Measurements from ENCODE around the gene CECR2. TPM values are rescaled to one million over a fixed set of nuclear protein-coding genes. Genes with fewer than 3 reads are reported as not detected.
"Not testable (repeated sequence)": the region's sequence is repeated elsewhere in the genome, so short reads cannot be mapped to it uniquely, and the experiment has no call there.

The CECR2 gene
- total and polyA plus RNA-seq, 2 experiments from 2014 or later, result 4.6 to 32.3 TPM

- peaks cover 12% of the 10 kb centered on the region for H3K4me1 ChIP-seq (ENCODE audit: low read depth)
- no peak for TF ChIP-seq CTCF (IDR thresholded peaks at IDR 0.05; ENCODE audit: low read depth, low read length)
- peaks cover 8% of the 10 kb centered on the region for H3K36me3 ChIP-seq
- no peak overlapping the region for H3K4me3 ChIP-seq
- H3K27me3 ChIP-seq, result no peaks in the 10 kb centered on the region
- peak in 1 of 2 donors; percentile 3 for DNase-seq (ENCODE audit: low read depth in 1 of 2, low spot score in 1 of 2)
- peak overlapping the region; percentile 78 for H3K27ac ChIP-seq
- no peaks in the 10 kb centered on the region for H3K9me3 ChIP-seq (ENCODE audit: low read depth)
Observed at GRCh38 chr22:17514084-17514483, 144.8 kb downstream of the CECR2 start.

GRCh38 chr22:17518406-17518805, 149.1 kb downstream of the CECR2 start:
- peak overlapping the region; percentile 48 for H3K27ac ChIP-seq
- H3K36me3 ChIP-seq, result no peaks in the 10 kb centered on the region
- H3K27me3 ChIP-seq, result no peaks in the 10 kb centered on the region
- no peak for DNase-seq (ENCODE audit: low read depth in 1 of 2, low spot score in 1 of 2)
- H3K4me3 ChIP-seq, result no peak overlapping the region
- H3K9me3 ChIP-seq (ENCODE audit: low read depth), result no peaks in the 10 kb centered on the region
- TF ChIP-seq CTCF (IDR thresholded peaks at IDR 0.05; ENCODE audit: low read depth, low read length), result no peak
- peaks cover 10% of the 10 kb centered on the region for H3K4me1 ChIP-seq (ENCODE audit: low read depth)

GRCh38 chr22:17521971-17522370, 152.7 kb downstream of the CECR2 start:
- H3K36me3 ChIP-seq, result peaks cover 11% of the 10 kb centered on the region
- peak in 1 of 2 donors; percentile 6 for DNase-seq (ENCODE audit: low read depth in 1 of 2, low spot score in 1 of 2)
- not testable (repeated sequence) for H3K4me3 ChIP-seq; H3K9me3 ChIP-seq (ENCODE audit: low read depth); H3K4me1 ChIP-seq (ENCODE audit: low read depth); H3K27me3 ChIP-seq
- H3K27ac ChIP-seq, result peak overlapping the region; percentile 16

- Histone ChIP-seq H3K9me3 (ENCODE audit: low read depth) (no peaks in the 10 kb centered on the region), H3K4me3 (no peak overlapping the region), H3K27me3 (no peaks in the 10 kb centered on the region), H3K27ac (no peak overlapping the region), H3K36me3 (peaks cover 13% of the 10 kb centered on the region), H3K4me1 (ENCODE audit: low read depth) (no peaks in the 10 kb centered on the region)
- peak in 1 of 2 donors; percentile 6 for DNase-seq (ENCODE audit: low read depth in 1 of 2, low spot score in 1 of 2)
- TF ChIP-seq CTCF (IDR thresholded peaks at IDR 0.05; ENCODE audit: low read depth, low read length), result no peak
Observed at GRCh38 chr22:17523925-17524324, 154.7 kb downstream of the CECR2 start.

- H3K27me3 ChIP-seq, result no peaks in the 10 kb centered on the region
- H3K27ac ChIP-seq, result no peak overlapping the region
- TF ChIP-seq CTCF (IDR thresholded peaks at IDR 0.05; ENCODE audit: low read depth, low read length), result no peak
- H3K4me3 ChIP-seq, result no peak overlapping the region
- no peaks in the 10 kb centered on the region for H3K9me3 ChIP-seq (ENCODE audit: low read depth)
- DNase-seq (ENCODE audit: low read depth in 1 of 2, low spot score in 1 of 2), result peak in 1 of 2 donors; percentile 21
- no peaks in the 10 kb centered on the region for H3K4me1 ChIP-seq (ENCODE audit: low read depth)
- peaks cover 33% of the 10 kb centered on the region for H3K36me3 ChIP-seq
Observed at GRCh38 chr22:17536269-17536668, 167.0 kb downstream of the CECR2 start.

- no peak for DNase-seq (ENCODE audit: low read depth in 1 of 2, low spot score in 1 of 2)
- H3K36me3 ChIP-seq, result peaks cover 42% of the 10 kb centered on the region
- no peaks in the 10 kb centered on the region for H3K9me3 ChIP-seq (ENCODE audit: low read depth)
- H3K27ac ChIP-seq, result peak overlapping the region; percentile 28
- TF ChIP-seq CTCF (IDR thresholded peaks at IDR 0.05; ENCODE audit: low read depth, low read length), result no peak
- no peaks in the 10 kb centered on the region for H3K27me3 ChIP-seq
- no peaks in the 10 kb centered on the region for H3K4me1 ChIP-seq (ENCODE audit: low read depth)
- no peak overlapping the region for H3K4me3 ChIP-seq
Observed at GRCh38 chr22:17537155-17537554, 167.9 kb downstream of the CECR2 start.

All from cardiac muscle cell (in vitro differentiated cells and primary cell).